K562 (cell line): ENCODE data around the gene HEMK1. TPM values are rescaled to one million over a fixed set of nuclear protein-coding genes. Genes with fewer than 3 reads are reported as not detected.
A peak's percentile ranks its signal among the peaks of the same experiment; 100 is the strongest.

Source experiments
- ATAC-seq: fragments of 200-7000 bp; cut with Tn5 transposase; 3 replicates; pipeline ENCODE4 v1.9.1; 2020; ENCODE audit warnings: moderate library complexity
- BruUV-seq: library from RNA; stranded (reverse); fragments of 400-500 nt; replicated peaks from 2 replicates; lab custom pipeline; 2021; lab: Mats Ljungman, UMichigan
- CTCF ChIA-PET: fragments of 300-600 bp; formaldehyde crosslinking; extraction: SDS; loops from one replicate; lab custom pipeline; 2021; ENCODE audit warnings: low intra/inter-chr PET ratio; lab: Yijun Ruan, JAX
- POLR2A ChIA-PET: fragments of 300-600, 350-650 bp; sonication (Branson Sonifier 250); formaldehyde crosslinking; extraction: SDS; loops from one replicate; lab custom pipeline; 2021; ENCODE audit warnings: antibody characterized with exemption, inconsistent platforms; lab: Yijun Ruan, JAX
- DNase-seq, 4 experiments: peaks; one replicate each; pipeline versions ENCODE4 v3.0.0 to v3.0.0-alpha.2; 2011 to 2018; ENCODE audit warnings: low spot score in 3 of 4, mixed read lengths in 3 of 4; ENCODE audit errors: extremely low read depth in 1 of 4
- FAIRE-seq: peaks from 2 replicates; lab custom pipeline; 2011; peaks lifted over from hg19 to GRCh38; lab: Jason Lieb, UNC
- H2AFZ ChIP-seq: 2 replicates; pipeline ENCODE4 v1.6.0; 2011; ENCODE audit warnings: low read depth, low read length, control low read depth, inconsistent platforms
- H3K27ac ChIP-seq: fragments of 200-600 bp; 3 replicates; pipeline ENCODE4 v1.8.0; 2011; ENCODE audit warnings: low read depth, mild to moderate bottlenecking, control low read depth, inconsistent platforms, low read length, moderate library complexity, mixed read lengths; ENCODE audit errors: extremely low read depth
- H3K27me3 ChIP-seq, 2 experiments: fragments of 300-600 bp in 1 of 2; 2 replicates in 1 of 2; 3 replicates in 1 of 2; pipeline versions ENCODE4 v1.6.0 to v1.8.0; 2011; ENCODE audit warnings: inconsistent platforms in 2 of 2, low read length in 2 of 2, mild to moderate bottlenecking in 1 of 2, mixed read lengths in 1 of 2, moderate library complexity in 1 of 2; ENCODE audit not compliant: control insufficient read depth in 2 of 2, insufficient read depth in 2 of 2
- H3K36me3 ChIP-seq: fragments of 300-600 bp; 3 replicates; pipeline ENCODE4 v1.8.0; 2011; ENCODE audit warnings: mild to moderate bottlenecking, low read length, inconsistent platforms; ENCODE audit not compliant: control insufficient read depth, insufficient read depth
- H3K4me1 ChIP-seq, 2 experiments: fragments of 200-600 bp in 1 of 2; replicated peaks in 1 of 2; 2 replicates in 1 of 2; 3 replicates in 1 of 2; pipeline versions ENCODE4 v1.5.1 to v1.8.0; 2011; ENCODE audit warnings: inconsistent platforms in 2 of 2, low read length in 2 of 2, mild to moderate bottlenecking in 1 of 2, mixed read lengths in 1 of 2, moderate library complexity in 1 of 2; ENCODE audit not compliant: control insufficient read depth in 2 of 2, insufficient read depth in 2 of 2
- H3K4me2 ChIP-seq: 2 replicates; pipeline ENCODE4 v1.6.1; 2011; ENCODE audit warnings: low read length, control low read depth, inconsistent platforms, mixed read lengths; ENCODE audit not compliant: insufficient read depth
- H3K4me3 ChIP-seq: fragments of 200-600 bp; sonication (generic), shearing (Covaris generic); 2 replicates; pipeline ENCODE4 v1.5.1; 2016; ENCODE audit warnings: control low read depth, inconsistent platforms
- H3K79me2 ChIP-seq: fragments of 200-600 bp; 3 replicates; pipeline ENCODE4 v1.8.0; 2011; ENCODE audit warnings: low read length, inconsistent platforms; ENCODE audit not compliant: control insufficient read depth, insufficient read depth
- H3K9ac ChIP-seq, 2 experiments: 2 replicates each; pipeline versions ENCODE4 v1.6.0 to v1.6.1; 2011; ENCODE audit warnings: low read depth in 2 of 2, low read length in 2 of 2, control low read depth in 1 of 2, inconsistent platforms in 1 of 2, mild to moderate bottlenecking in 1 of 2, mixed read lengths in 1 of 2; ENCODE audit not compliant: insufficient read depth in 1 of 2
- H3K9me1 ChIP-seq: one replicate; pipeline ENCODE4 v1.6.0; 2011; ENCODE audit warnings: inconsistent platforms, mild to moderate bottlenecking, low read length, moderate library complexity; ENCODE audit not compliant: control insufficient read depth, insufficient read depth
- H3K9me3 ChIP-seq: replicated peaks from 2 replicates; pipeline ENCODE4 v1.5.1; 2011; ENCODE audit warnings: low read depth, low read length, inconsistent platforms; ENCODE audit not compliant: control insufficient read depth, insufficient read depth
- H4K20me1 ChIP-seq: replicated peaks from 2 replicates; pipeline ENCODE4 v1.6.1; 2011; ENCODE audit warnings: low read length, inconsistent platforms, mixed read lengths; ENCODE audit not compliant: control insufficient read depth, insufficient read depth
- ADNP ChIP-seq: fragments of 200-800 bp; sonication (Bioruptor generic); IDR thresholded peaks from 2 replicates; pipeline ENCODE4 v1.6.1; 2016; ENCODE audit warnings: missing genetic modification characterization, missing compliant biosample characterization
- ASH1L ChIP-seq: fragments of 450-650 bp; IDR thresholded peaks from 2 replicates; pipeline ENCODE4 v1.6.1; 2018; ENCODE audit warnings: borderline replicate concordance, mild to moderate bottlenecking, low read depth; ENCODE audit not compliant: partially characterized antibody
- DEAF1 ChIP-seq: fragments of 450-650 bp; formaldehyde crosslinking; IDR thresholded peaks from 2 replicates; pipeline ENCODE4 v1.4.0; 2020; ENCODE audit warnings: mild to moderate bottlenecking, moderate library complexity
- ETS1 ChIP-seq: conservative IDR thresholded peaks from 2 replicates; pipeline ENCODE4 v1.6.1; 2011; ENCODE audit warnings: low read depth, mild to moderate bottlenecking, low read length; ENCODE audit not compliant: control insufficient read depth
- FOXP1 ChIP-seq: sonication (generic); formaldehyde crosslinking; IDR thresholded peaks from 2 replicates; pipeline ENCODE4 v1.8.0; 2022; ENCODE audit warnings: mild to moderate bottlenecking, missing genetic modification reagents
- MEF2D ChIP-seq: conservative IDR thresholded peaks from 2 replicates; pipeline ENCODE4 v1.6.1; 2016; ENCODE audit warnings: low read depth, missing genetic modification characterization, missing compliant biosample characterization
- MIER1 ChIP-seq: fragments of 450-650 bp; IDR thresholded peaks from 2 replicates; pipeline ENCODE4 v1.6.1; 2016; ENCODE audit warnings: antibody characterized with exemption, mild to moderate bottlenecking, low read depth
- PBX2 ChIP-seq, 2 experiments: IDR thresholded peaks in 1 of 2; conservative IDR thresholded peaks in 1 of 2; 2 replicates each; pipeline ENCODE4 v1.6.1; 2016; ENCODE audit warnings: low read depth in 2 of 2, mild to moderate bottlenecking in 1 of 2, missing compliant biosample characterization in 1 of 2, missing genetic modification characterization in 1 of 2, moderate library complexity in 1 of 2
- PKNOX1 ChIP-seq: fragments of 450-650 bp; IDR thresholded peaks from 2 replicates; pipeline ENCODE4 v1.6.1; 2016
- ZFX ChIP-seq: sonication (generic); formaldehyde crosslinking; IDR thresholded peaks from 2 replicates; pipeline ENCODE4 v1.8.0; 2022; ENCODE audit warnings: mild to moderate bottlenecking, missing genetic modification reagents, moderate library complexity
- ZNF280B ChIP-seq: fragments of 250-450 bp; sonication (Bioruptor Pico); IDR thresholded peaks from 2 replicates; pipeline ENCODE4 v1.5.1; 2021; ENCODE audit warnings: mild to moderate bottlenecking
- WGBS: fragments of 100-300 bp; shearing (Covaris generic); methylation state at CpG from one replicate; pipeline ENCODE4 v1.1.6; 2016; ENCODE audit warnings: low coverage, mixed read lengths; ENCODE audit not compliant: insufficient coverage; ENCODE audit errors: missing lambda C conversion rate; 5-methylcytosine and 5-hydroxymethylcytosine counted together
- in situ Hi-C: fragments of 300-500 bp; cut with MboI; formaldehyde crosslinking; loops from 4 replicates; pipeline ENCODE4 v1.15.0; 2018; ENCODE audit warnings: inconsistent platforms, mixed read lengths
- intact Hi-C: fragments of 100-400 bp; cut with micrococcal nuclease; formaldehyde crosslinking; loops from 2 replicates; pipeline ENCODE4 v1.14.2; 2022
- polyA plus RNA-seq, 8 experiments: library from polyadenylated mRNA; depleted of rRNA in 4 of 8; stranded (reverse) in 5 of 8; unstranded in 3 of 8; fragments of >200 nt; fragmentation: Nextera tagmentation in 2 of 8; fragmentation: Illumina TruSeq in 1 of 8; extraction: Ambion mirVana in 2 of 8; extraction: Trizol in 1 of 8; gene quantifications; 2 replicates each; pipeline versions ENCODE4 v1.2.1 to v1.2.3, GENCODE V29; 2011 to 2014; ENCODE audit warnings: inconsistent platforms in 1 of 8, missing spikeins in 1 of 8
- total RNA-seq, 7 experiments: library from RNA; depleted of rRNA in 6 of 7; stranded (reverse); fragments of >200 nt in 6 of 7; fragmentation: Illumina TruSeq in 2 of 7; extraction: Trizol in 2 of 7; gene quantifications; 2 replicates each; pipeline versions ENCODE4 v1.2.1 to v1.2.3, GENCODE V29; 2011 to 2021; ENCODE audit warnings: low replicate concordance in 1 of 7

HEMK1 gene
- total and polyA plus RNA-seq, 9 of the 15 experiments (the other 6 are each of a cell fraction or from before 2014, with no cell fraction given), result 2.0 to 16.8 (median 11.4) TPM

- Histone ChIP-seq H3K79me2 (peaks cover 15% of the 10 kb centered on the region), H3K4me3 (peak within 1 kb of the TSS; percentile 90), H3K9ac (peak within 1 kb of the TSS; percentile 86 to 91), H3K4me1 (peaks cover 20 to 26% of the 10 kb centered on the region in 2 experiments; a peak in 4 of 5 replicates), H3K4me2 (peak within 1 kb of the TSS; percentile 85), H4K20me1 (no peaks in the 10 kb centered on the region), H3K27me3 (no peaks in the 10 kb centered on the region), H3K36me3 (peaks cover 8% of the 10 kb centered on the region; the same call in 2 of the 3 replicates), H3K9me3 (no peaks in the 10 kb centered on the region), H2AFZ (peak within 1 kb of the TSS; percentile 92), H3K27ac (peak within 1 kb of the TSS; percentile 43), H3K9me1 (no peaks in the 10 kb centered on the region)
- CTCF ChIA-PET, result no interaction called here
- POLR2A ChIA-PET, result interaction anchor here (0.7 kb wide), 2 partner anchors 22 to 40 kb away, joined by 3 read pairs; no protein-coding TSS in a partner anchor
- peak; percentile 79 for FAIRE-seq
- 11% methylated on average over 27 of the region's 53 CpGs for WGBS
- intact Hi-C loops (no loop called here), in situ Hi-C loops (no loop called here)
- peak; percentile 87 for ATAC-seq
- BruUV-seq, result no TSS peak
- DNase-seq, result peak; percentile 91 to 96 (median 95)
- TF ChIP-seq ETS1 (no peak), ADNP (0 out of 2 replicates have a peak, but pooled peaks have one; percentile 64), PKNOX1 (peak; percentile 99), ZNF280B (CRISPR knock-in tag) (no peak), PBX2 (CRISPR knock-in tag; IDR thresholded peaks at IDR 0.05; ENCODE audit: low read depth) (peak; percentile 78), PBX2 (tag; conservative IDR thresholded peaks at IDR 0.05; ENCODE audit: low read depth) (peak; percentile 91), ZFX (CRISPR knock-in tag) (peak; percentile 37; the same call in 1 of the 2 replicates), ASH1L (peak; percentile 83), FOXP1 (no peak), MEF2D (tag) (no peak), MIER1 (peak; percentile 76; the same call in 1 of the 2 replicates), DEAF1 (CRISPR knock-in tag) (peak; percentile 21; the same call in 1 of the 2 replicates)
Observed at GRCh38 chr3:50567386-50568167, 1.7 kb upstream of the HEMK1 start, which contains the start of gene C3orf18. C3orf18 (minus strand) TSS chr3:50567747; CDS start chr3:50565699, 2,048 bp downstream.
